Osteoblast (primary cell): Measurements from ENCODE around the gene SLC35D3. TPM values are rescaled to one million over a fixed set of nuclear protein-coding genes. Genes with fewer than 3 reads are reported as not detected.
A peak's percentile ranks its signal among the peaks of the same experiment; 100 is the strongest.
"Not testable (repeated sequence)": the region's sequence is repeated elsewhere in the genome, so short reads cannot be mapped to it uniquely, and the experiment has no call there.

ENCODE experiments used
- DNase-seq: peaks from one replicate; pipeline ENCODE4 v3.0.0; 2011; ENCODE audit warnings: low spot score, mixed read lengths; ENCODE audit not compliant: insufficient read length; ENCODE audit errors: missing footprints
- H2AFZ ChIP-seq: 2 replicates; pipeline ENCODE4 v1.6.0; 2011; ENCODE audit warnings: mild to moderate bottlenecking, low read length
- H3K27ac ChIP-seq: 2 replicates; pipeline ENCODE4 v1.5.1; 2011; ENCODE audit warnings: mild to moderate bottlenecking, low read depth, low read length, moderate library complexity
- H3K27me3 ChIP-seq: 2 replicates; pipeline ENCODE4 v1.6.0; 2012; ENCODE audit warnings: mild to moderate bottlenecking, control low read depth, inconsistent platforms, low read length, moderate library complexity; ENCODE audit not compliant: insufficient read depth
- H3K36me3 ChIP-seq: 2 replicates; pipeline ENCODE4 v1.5.1; 2011; ENCODE audit warnings: mild to moderate bottlenecking, low read length, control low read depth, moderate library complexity; ENCODE audit not compliant: insufficient read depth
- H3K4me1 ChIP-seq: 2 replicates; pipeline ENCODE4 v1.5.1; 2011; ENCODE audit warnings: mild to moderate bottlenecking, low read length, control low read depth, moderate library complexity; ENCODE audit not compliant: insufficient read depth
- H3K4me2 ChIP-seq: 2 replicates; pipeline ENCODE4 v1.6.0; 2011; ENCODE audit warnings: mild to moderate bottlenecking, low read length; ENCODE audit not compliant: insufficient read depth
- H3K4me3 ChIP-seq: fragments of 200-600 bp; sonication (generic); 3 replicates; pipeline ENCODE4 v1.5.1; 2012; ENCODE audit warnings: mild to moderate bottlenecking, low read length, inconsistent platforms; ENCODE audit not compliant: insufficient read depth
- H3K79me2 ChIP-seq: 2 replicates; pipeline ENCODE4 v1.6.0; 2012; ENCODE audit warnings: mild to moderate bottlenecking, low read length, control low read depth, inconsistent platforms; ENCODE audit not compliant: insufficient read depth
- H3K9me3 ChIP-seq: 2 replicates; pipeline ENCODE4 v1.5.1; 2011; ENCODE audit warnings: low read depth, low read length, control low read depth
- H4K20me1 ChIP-seq: 2 replicates; pipeline ENCODE4 v1.6.0; 2012; ENCODE audit warnings: mild to moderate bottlenecking, low read length, control low read depth; ENCODE audit not compliant: insufficient read depth
- CTCF ChIP-seq: IDR thresholded peaks from 2 replicates; pipeline ENCODE4 v1.5.1; 2011; ENCODE audit warnings: mild to moderate bottlenecking, low read depth, low read length, moderate library complexity; ENCODE audit errors: extremely low read depth
- total RNA-seq: library from RNA; depleted of rRNA; stranded (reverse); fragments of >200 nt; gene quantifications from 2 replicates; pipeline ENCODE4 v1.2.3, GENCODE V29; 2012

SLC35D3 gene
- total RNA-seq: not detected in 2 replicates

GRCh38 chr6:136921936-136922684 lies at the start of gene SLC35D3:
SLC35D3 (plus strand) TSS chr6:136922301; CDS start chr6:136922429, 128 bp downstream.
- no peak within 1 kb of the TSS for H3K27ac ChIP-seq
- peaks cover 11% of the 10 kb centered on the region for H3K4me1 ChIP-seq
- peaks cover 69% of the 10 kb centered on the region for H3K27me3 ChIP-seq
- no peaks in the 10 kb centered on the region for H3K79me2 ChIP-seq
- H4K20me1 ChIP-seq: no peaks in the 10 kb centered on the region
- H3K4me2 ChIP-seq: peak within 1 kb of the TSS; percentile 85
- peak; percentile 93 for DNase-seq
- peak within 1 kb of the TSS; percentile 29 for H2AFZ ChIP-seq
- H3K9me3 ChIP-seq: no peaks in the 10 kb centered on the region
- TF ChIP-seq CTCF: no peak
- H3K36me3 ChIP-seq: no peaks in the 10 kb centered on the region
- peak within 1 kb of the TSS; percentile 66 for H3K4me3 ChIP-seq

GRCh38 chr6:136873748-136874147 lies 48.4 kb upstream of the SLC35D3 start:
- H3K79me2 ChIP-seq: no peaks in the 10 kb centered on the region
- H4K20me1 ChIP-seq: no peaks in the 10 kb centered on the region
- peaks cover 11% of the 10 kb centered on the region for H3K36me3 ChIP-seq
- no peaks in the 10 kb centered on the region for H3K27me3 ChIP-seq
- H3K4me3 ChIP-seq: no peak overlapping the region
- DNase-seq: no peak
- no peak overlapping the region for H3K4me2 ChIP-seq
- H3K9me3 ChIP-seq: peaks cover 8% of the 10 kb centered on the region
- TF ChIP-seq CTCF: no peak
- H3K4me1 ChIP-seq: no peaks in the 10 kb centered on the region
- H2AFZ ChIP-seq: no peak overlapping the region
- H3K27ac ChIP-seq: no peak overlapping the region

- H3K4me2 ChIP-seq, H3K4me3 ChIP-seq: not testable (repeated sequence)
Measured at GRCh38 chr6:136876469-136876868, 45.6 kb upstream of the SLC35D3 start.

GRCh38 chr6:136880748-136881460 lies 41.2 kb upstream of the SLC35D3 start:
- no peak overlapping the region for H3K27ac ChIP-seq
- no peak for TF ChIP-seq CTCF
- no peak overlapping the region for H3K4me2 ChIP-seq
- no peaks in the 10 kb centered on the region for H3K9me3 ChIP-seq
- no peak overlapping the region for H3K4me3 ChIP-seq
- DNase-seq: no peak
- no peak overlapping the region for H2AFZ ChIP-seq
- no peaks in the 10 kb centered on the region for H3K79me2 ChIP-seq
- H3K36me3 ChIP-seq: no peaks in the 10 kb centered on the region
- no peaks in the 10 kb centered on the region for H3K27me3 ChIP-seq
- H3K4me1 ChIP-seq: no peaks in the 10 kb centered on the region
- no peaks in the 10 kb centered on the region for H4K20me1 ChIP-seq

More at GRCh38 chr6:136876469-136876868, 45.6 kb upstream of the SLC35D3 start:
- not testable (repeated sequence) for H3K79me2 ChIP-seq, DNase-seq, H3K4me1 ChIP-seq, H3K27ac ChIP-seq, H3K27me3 ChIP-seq, H4K20me1 ChIP-seq, H3K9me3 ChIP-seq, H2AFZ ChIP-seq
- peaks cover 11% of the 10 kb centered on the region for H3K36me3 ChIP-seq
